SK-N-MC (cell line): ENCODE results near the gene AUTS2.

Experiments
- DNase-seq: peaks from one replicate; pipeline ENCODE4 v3.0.0-alpha.2; 2011; ENCODE audit warnings: low read depth, low spot score
- H3K27ac ChIP-seq: fragments of 200-600 bp; sonication (generic); 2 replicates; pipeline ENCODE4 v1.5.1; 2016; ENCODE audit warnings: mixed run types
- H3K36me3 ChIP-seq: fragments of 200-600 bp; sonication (generic); 2 replicates; pipeline ENCODE4 v1.6.1; 2017; ENCODE audit warnings: antibody characterized with exemption, low read length, mixed read lengths; ENCODE audit not compliant: insufficient read depth
- H3K4me3 ChIP-seq: fragments of 200-600 bp; sonication (generic); 2 replicates; pipeline ENCODE4 v1.5.1; 2016
- H3K9ac ChIP-seq: fragments of 200-600 bp; sonication (generic); 2 replicates; pipeline ENCODE4 v1.8.0; 2017; ENCODE audit warnings: mixed run types, mixed read lengths; ENCODE audit not compliant: insufficient read length
- H3K9me3 ChIP-seq: fragments of 200-600 bp; sonication (generic); 2 replicates; pipeline ENCODE4 v1.6.1; 2017; ENCODE audit warnings: low read depth, mild to moderate bottlenecking, antibody characterized with exemption, low read length, moderate library complexity, mixed read lengths
- EZH2 ChIP-seq: fragments of 200-600 bp; sonication (generic); IDR thresholded peaks from one replicate; pipeline ENCODE4 v1.6.1; 2017; ENCODE audit warnings: antibody characterized with exemption
- FOXP2 ChIP-seq: optimal IDR thresholded peaks from 2 replicates; pipeline ENCODE3; 2011; ENCODE audit warnings: mild to moderate bottlenecking, moderate library complexity; ENCODE audit not compliant: insufficient read depth; ENCODE audit errors: extremely low read length, control extremely low read depth
- POLR2AphosphoS5 ChIP-seq: IDR thresholded peaks from 2 replicates; pipeline ENCODE4 v1.6.1; 2012; ENCODE audit warnings: mild to moderate bottlenecking, low read depth, low read length, borderline replicate concordance

Gene AUTS2

GRCh38 chr7:70113536-70113935 is 515.3 kb downstream of the AUTS2 start:
- DNase-seq, result no peak
- H3K4me3 ChIP-seq, result no peak overlapping the region
- TF ChIP-seq POLR2AphosphoS5, result no peak

GRCh38 chr7:70114806-70115205 is 516.5 kb downstream of the AUTS2 start:
- Histone ChIP-seq H3K27ac (no peak overlapping the region), H3K36me3 (no peaks in the 10 kb centered on the region), H3K4me3 (no peak overlapping the region), H3K9me3 (no peaks in the 10 kb centered on the region), H3K9ac (no peak overlapping the region)
- no peak for DNase-seq
- no peak for TF ChIP-seq POLR2AphosphoS5
- TF ChIP-seq FOXP2, result no peak
- no peak for TF ChIP-seq EZH2

More at GRCh38 chr7:70113536-70113935, 515.3 kb downstream of the AUTS2 start:
- no peak overlapping the region for H3K27ac ChIP-seq
- no peak overlapping the region for H3K9ac ChIP-seq
- H3K9me3 ChIP-seq, result no peaks in the 10 kb centered on the region
- no peaks in the 10 kb centered on the region for H3K36me3 ChIP-seq

GRCh38 chr7:70116244-70116643 is 518.0 kb downstream of the AUTS2 start:
- no peak for DNase-seq
- Histone ChIP-seq H3K36me3 (no peaks in the 10 kb centered on the region; the same call in 1 of the 2 replicates), H3K9me3 (0 out of 2 replicates have a peak, but pooled peaks cover 2% of the 10 kb centered on the region), H3K9ac (no peak overlapping the region), H3K4me3 (no peak overlapping the region), H3K27ac (no peak overlapping the region)
- TF ChIP-seq FOXP2, result no peak
- no peak for TF ChIP-seq POLR2AphosphoS5
- no peak for TF ChIP-seq EZH2

- Histone ChIP-seq H3K36me3 (peaks cover under 1% of the 10 kb centered on the region; the same call in 1 of the 2 replicates), H3K4me3 (no peak overlapping the region), H3K9ac (no peak overlapping the region), H3K9me3 (peaks cover 6% of the 10 kb centered on the region; the same call in 1 of the 2 replicates), H3K27ac (no peak overlapping the region)
- DNase-seq, result no peak
- TF ChIP-seq FOXP2, result no peak
- TF ChIP-seq POLR2AphosphoS5, result no peak
- TF ChIP-seq EZH2, result no peak
Measured at GRCh38 chr7:70116867-70117266, 518.6 kb downstream of the AUTS2 start.

GRCh38 chr7:70120851-70121250 is 522.6 kb downstream of the AUTS2 start:
- peaks cover 8% of the 10 kb centered on the region; the same call in 1 of the 2 replicates for H3K9me3 ChIP-seq
- no peak for DNase-seq
- H3K27ac ChIP-seq, result no peak overlapping the region
- no peak for TF ChIP-seq FOXP2
- TF ChIP-seq EZH2, result no peak
- no peak for TF ChIP-seq POLR2AphosphoS5
- no peak overlapping the region for H3K9ac ChIP-seq
- peaks cover 2% of the 10 kb centered on the region; the same call in 1 of the 2 replicates for H3K36me3 ChIP-seq
- no peak overlapping the region for H3K4me3 ChIP-seq

GRCh38 chr7:70131817-70132216 is 533.5 kb downstream of the AUTS2 start:
- no peak for TF ChIP-seq FOXP2
- no peak for TF ChIP-seq POLR2AphosphoS5
- TF ChIP-seq EZH2, result no peak
- H3K9me3 ChIP-seq, result no peaks in the 10 kb centered on the region
- no peak for DNase-seq
- no peak overlapping the region for H3K4me3 ChIP-seq
- no peak overlapping the region for H3K9ac ChIP-seq
- no peaks in the 10 kb centered on the region for H3K36me3 ChIP-seq
- no peak overlapping the region for H3K27ac ChIP-seq

- H3K9me3 ChIP-seq, result no peaks in the 10 kb centered on the region
- no peaks in the 10 kb centered on the region for H3K36me3 ChIP-seq
- H3K4me3 ChIP-seq, result no peak overlapping the region
- no peak overlapping the region for H3K9ac ChIP-seq
- no peak for DNase-seq
- no peak for TF ChIP-seq EZH2
- TF ChIP-seq FOXP2, result no peak
- no peak for TF ChIP-seq POLR2AphosphoS5
- no peak overlapping the region for H3K27ac ChIP-seq
Measured at GRCh38 chr7:70132226-70132851, 534.1 kb downstream of the AUTS2 start.

GRCh38 chr7:70132852-70133690 is 534.8 kb downstream of the AUTS2 start:
- H3K9me3 ChIP-seq, result no peaks in the 10 kb centered on the region
- no peak for DNase-seq
- H3K36me3 ChIP-seq, result no peaks in the 10 kb centered on the region
- TF ChIP-seq FOXP2, result no peak
- TF ChIP-seq POLR2AphosphoS5, result no peak
- no peak for TF ChIP-seq EZH2
- H3K4me3 ChIP-seq, result no peak overlapping the region
- no peak overlapping the region for H3K27ac ChIP-seq
- H3K9ac ChIP-seq, result no peak overlapping the region
